HepG2 (cell line): Measurements from ENCODE around the gene TMEM117. TPM values are rescaled to one million over a fixed set of nuclear protein-coding genes. Genes with fewer than 3 reads are reported as not detected.

Source experiments
- ATAC-seq: fragments of 200-7000 bp; cut with Tn5 transposase; 3 replicates; pipeline ENCODE4 v1.9.1; 2020; ENCODE audit warnings: mild to moderate bottlenecking, moderate library complexity
- BruUV-seq: library from RNA; stranded (reverse); fragments of 400-500 nt; replicated peaks from 2 replicates; lab custom pipeline; 2021; lab: Mats Ljungman, UMichigan
- CTCF ChIA-PET: fragments of 300-600 bp; formaldehyde crosslinking; extraction: SDS; loops from one replicate; lab custom pipeline; 2021; ENCODE audit warnings: low total read pairs, inconsistent platforms, low intra/inter-chr PET ratio; lab: Yijun Ruan, JAX
- POLR2A ChIA-PET: fragments of 350-600 bp; sonication (Branson Sonifier 250); formaldehyde crosslinking; loops from one replicate; lab custom pipeline; 2020; ENCODE audit warnings: antibody characterized with exemption, inconsistent platforms; lab: Yijun Ruan, JAX
- DNase-seq: peaks from one replicate; pipeline ENCODE4 v3.0.0-alpha.2; 2015; ENCODE audit warnings: low spot score
- FAIRE-seq: peaks from 3 replicates; lab custom pipeline; 2011; peaks lifted over from hg19 to GRCh38; lab: Jason Lieb, UNC
- H2AFZ ChIP-seq: one replicate; pipeline ENCODE4 v1.6.1; 2011; ENCODE audit warnings: low read length, inconsistent platforms
- H3K27ac ChIP-seq: fragments of 300-600 bp; 3 replicates; pipeline ENCODE4 v1.8.0; 2011; ENCODE audit warnings: mixed run types, mild to moderate bottlenecking, mixed read lengths, low read length, inconsistent platforms; ENCODE audit not compliant: insufficient read depth; ENCODE audit errors: extremely low read length
- H3K27me3 ChIP-seq, 2 experiments: fragments of 200-600 bp in 1 of 2; 2 replicates in 1 of 2; 3 replicates in 1 of 2; pipeline versions ENCODE4 v1.6.0 to v1.8.0; 2011; ENCODE audit warnings: low read length in 2 of 2, mild to moderate bottlenecking in 2 of 2, moderate library complexity in 2 of 2, inconsistent platforms in 1 of 2; ENCODE audit not compliant: insufficient read depth in 2 of 2, control insufficient read depth in 1 of 2
- H3K36me3 ChIP-seq, 2 experiments: fragments of 200-600 bp in 1 of 2; replicated peaks in 1 of 2; 2 replicates in 1 of 2; 3 replicates in 1 of 2; pipeline versions ENCODE4 v1.5.1 to v1.8.0; 2011; ENCODE audit warnings: low read length in 2 of 2, inconsistent platforms in 1 of 2; ENCODE audit not compliant: insufficient read depth in 2 of 2, control insufficient read depth in 1 of 2
- H3K4me1 ChIP-seq: 2 replicates; pipeline ENCODE4 v1.5.1; 2012; ENCODE audit warnings: low read length, inconsistent platforms; ENCODE audit not compliant: insufficient read depth
- H3K4me2 ChIP-seq: 2 replicates; pipeline ENCODE4 v1.6.0; 2011; ENCODE audit warnings: low read depth, low read length, inconsistent platforms
- H3K4me3 ChIP-seq, 3 experiments: fragments of 200-600 bp in 1 of 3; sonication (generic), shearing (Covaris generic) in 1 of 3; replicated peaks in 1 of 3; 2 replicates each; pipeline ENCODE4 v1.5.1; 2011 to 2016; ENCODE audit warnings: low read length in 3 of 3, inconsistent platforms in 2 of 3, low read depth in 2 of 3, mild to moderate bottlenecking in 2 of 3, control low read depth in 1 of 3, mixed read lengths in 1 of 3; ENCODE audit not compliant: insufficient read depth in 1 of 3
- H3K79me2 ChIP-seq: one replicate; pipeline ENCODE4 v1.6.1; 2011; ENCODE audit warnings: low read length, inconsistent platforms; ENCODE audit not compliant: insufficient read depth
- H3K9ac ChIP-seq: 2 replicates; pipeline ENCODE4 v1.6.0; 2011; ENCODE audit warnings: mild to moderate bottlenecking, low read depth, low read length, inconsistent platforms; ENCODE audit not compliant: insufficient read depth
- H3K9me3 ChIP-seq: 2 replicates; pipeline ENCODE4 v1.5.1; 2012; ENCODE audit warnings: mild to moderate bottlenecking, low read length
- H4K20me1 ChIP-seq: 2 replicates; pipeline ENCODE4 v1.6.0; 2011; ENCODE audit warnings: inconsistent platforms, mild to moderate bottlenecking, low read length, moderate library complexity; ENCODE audit not compliant: insufficient read depth
- ASH2L ChIP-seq: fragments of 300-600, 200-600 bp; sonication (generic); IDR thresholded peaks from 2 replicates; pipeline ENCODE4 v1.7.0; 2017; ENCODE audit warnings: low read depth, mild to moderate bottlenecking, moderate library complexity, mixed read lengths, low read length; ENCODE audit not compliant: insufficient read length
- CREM ChIP-seq, 2 experiments: sonication (generic) in 1 of 2; formaldehyde crosslinking in 1 of 2; IDR thresholded peaks; 2 replicates each; pipeline versions ENCODE4 v1.4.0 to v1.6.1; 2016 to 2020; ENCODE audit warnings: antibody characterized with exemption in 1 of 2, mild to moderate bottlenecking in 1 of 2, missing genetic modification reagents in 1 of 2
- FOXA3 ChIP-seq: IDR thresholded peaks from 2 replicates; pipeline ENCODE4 v1.6.1; 2016; ENCODE audit warnings: missing genetic modification reagents, missing compliant biosample characterization
- ISX ChIP-seq: sonication (generic); formaldehyde crosslinking; conservative IDR thresholded peaks from 2 replicates; pipeline ENCODE4 v1.5.0; 2020; ENCODE audit warnings: missing genetic modification reagents
- KAT8 ChIP-seq: IDR thresholded peaks from 2 replicates; pipeline ENCODE4 v1.6.1; 2016; ENCODE audit warnings: missing genetic modification reagents, missing compliant biosample characterization
- MAF1 ChIP-seq: sonication (generic); formaldehyde crosslinking; IDR thresholded peaks from 2 replicates; pipeline ENCODE4 v1.5.0; 2020; ENCODE audit warnings: missing genetic modification reagents, borderline replicate concordance
- MZF1 ChIP-seq: sonication (generic); formaldehyde crosslinking; IDR thresholded peaks from 2 replicates; pipeline ENCODE4 v1.8.1; 2023; ENCODE audit warnings: mild to moderate bottlenecking, missing genetic modification reagents, borderline replicate concordance
- TSC22D2 ChIP-seq: sonication (generic); formaldehyde crosslinking; IDR thresholded peaks from 2 replicates; pipeline ENCODE4 v1.5.1; 2020; ENCODE audit warnings: missing genetic modification reagents, mild to moderate bottlenecking, borderline replicate concordance
- YEATS4 ChIP-seq: sonication (generic); formaldehyde crosslinking; IDR thresholded peaks from 2 replicates; pipeline ENCODE4 v1.4.0; 2020; ENCODE audit warnings: missing genetic modification reagents, borderline replicate concordance
- ZFP36L1 ChIP-seq: sonication (generic); formaldehyde crosslinking; IDR thresholded peaks from 2 replicates; pipeline ENCODE4 v1.8.0; 2022; ENCODE audit warnings: mild to moderate bottlenecking, missing genetic modification reagents, moderate library complexity
- ZIK1 ChIP-seq: sonication (generic); formaldehyde crosslinking; IDR thresholded peaks from 2 replicates; pipeline ENCODE4 v1.5.0; 2020; ENCODE audit warnings: mild to moderate bottlenecking, low read depth, missing genetic modification reagents, borderline replicate concordance
- ZNF557 ChIP-seq: sonication (generic); formaldehyde crosslinking; IDR thresholded peaks from 2 replicates; pipeline ENCODE4 v1.4.0; 2020; ENCODE audit warnings: missing genetic modification reagents
- ZNF619 ChIP-seq: sonication (generic); formaldehyde crosslinking; IDR thresholded peaks from 2 replicates; pipeline ENCODE4 v1.4.0; 2020; ENCODE audit warnings: mild to moderate bottlenecking, missing genetic modification reagents
- ZSCAN20 ChIP-seq: sonication (generic); formaldehyde crosslinking; IDR thresholded peaks from 2 replicates; pipeline ENCODE4 v1.4.0; 2020; ENCODE audit warnings: missing genetic modification reagents, mild to moderate bottlenecking, borderline replicate concordance
- WGBS: methylation state at CpG from one replicate; pipeline ENCODE4 v1.1.6; 2017; ENCODE audit warnings: low lambda C conversion rate; 5-methylcytosine and 5-hydroxymethylcytosine counted together
- in situ Hi-C: cut with HindIII; loops from 2 replicates; pipeline ENCODE4 v1.10.0; 2017; ENCODE audit warnings: low pct_unique_long_range_greater_than_20kb; ENCODE audit not compliant: extremely low pct_ligation_motif_present
- intact Hi-C: fragments of 100-400 bp; cut with micrococcal nuclease; formaldehyde crosslinking; loops from one replicate; pipeline ENCODE4 v1.10.0; 2022; ENCODE audit not compliant: unreplicated experiment
- polyA plus RNA-seq, 8 experiments: library from polyadenylated mRNA; depleted of rRNA in 3 of 8; stranded (reverse) in 7 of 8; unstranded in 1 of 8; fragments of >200 nt; fragmentation: Illumina TruSeq in 4 of 8; extraction: Trizol in 4 of 8; gene quantifications; 2 replicates each; pipeline versions ENCODE4 v1.2.1 to v1.2.3, GENCODE V29; 2011 to 2016; ENCODE audit warnings: low read depth in 4 of 8, missing spikeins in 1 of 8, mixed read lengths in 1 of 8; ENCODE audit not compliant: insufficient read depth in 1 of 8
- total RNA-seq, 5 experiments: library from RNA; depleted of rRNA; stranded (reverse); fragments of >200 nt; fragmentation: Illumina TruSeq; extraction: Trizol; gene quantifications; 2 replicates each; pipeline ENCODE4 v1.2.3, GENCODE V29; 2016; ENCODE audit warnings: low read depth in 1 of 5
- TF ChIP-seq, protein P1 (sequence below): sonication (generic); formaldehyde crosslinking; IDR thresholded peaks from 2 replicates; pipeline ENCODE4 v1.5.0; 2020; ENCODE audit warnings: missing genetic modification reagents
- TF ChIP-seq, protein P2 (sequence below): sonication (generic); formaldehyde crosslinking; conservative IDR thresholded peaks from 2 replicates; pipeline ENCODE4 v1.8.1; 2023; ENCODE audit warnings: missing genetic modification reagents
- TF ChIP-seq, protein P3 (sequence below): sonication (generic); formaldehyde crosslinking; IDR thresholded peaks from 2 replicates; pipeline ENCODE4 v1.4.0; 2020; ENCODE audit warnings: mild to moderate bottlenecking, low read depth, missing genetic modification reagents

TMEM117 gene
- total and polyA plus RNA-seq, 2 of the 13 experiments (the other 11 are each of a cell fraction or from before 2014, with no cell fraction given) = 2.8 to 8.5 TPM

DNA sequence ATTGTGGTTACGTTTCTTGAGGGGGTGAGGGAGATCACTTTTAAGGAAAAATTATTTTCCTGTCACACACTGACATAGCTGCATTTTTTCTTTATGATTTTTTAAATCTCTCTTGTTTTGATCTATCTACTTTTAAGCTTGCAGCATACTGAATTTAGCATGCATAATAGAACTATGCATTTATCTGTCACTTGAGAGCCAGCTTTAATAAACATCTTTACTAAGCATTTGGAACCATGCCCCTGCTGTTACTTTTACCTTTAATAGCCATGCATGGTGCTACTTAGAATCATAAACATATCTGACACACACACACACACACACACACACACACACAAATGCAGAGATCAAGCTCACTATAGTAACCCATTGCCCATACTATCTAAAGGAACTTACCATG lies 554.0 kb downstream of the TMEM117 start (continued):
- TF ChIP-seq MAF1 (CRISPR knock-in tag) (no peak), ZSCAN20 (CRISPR knock-in tag) (no peak), CREM (IDR thresholded peaks at IDR 0.05) (no peak), CREM (CRISPR knock-in tag; IDR thresholded peaks at IDR 0.05) (no peak), KAT8 (CRISPR knock-in tag) (no peak), ZFP36L1 (CRISPR knock-in tag) (no peak)

DNA sequence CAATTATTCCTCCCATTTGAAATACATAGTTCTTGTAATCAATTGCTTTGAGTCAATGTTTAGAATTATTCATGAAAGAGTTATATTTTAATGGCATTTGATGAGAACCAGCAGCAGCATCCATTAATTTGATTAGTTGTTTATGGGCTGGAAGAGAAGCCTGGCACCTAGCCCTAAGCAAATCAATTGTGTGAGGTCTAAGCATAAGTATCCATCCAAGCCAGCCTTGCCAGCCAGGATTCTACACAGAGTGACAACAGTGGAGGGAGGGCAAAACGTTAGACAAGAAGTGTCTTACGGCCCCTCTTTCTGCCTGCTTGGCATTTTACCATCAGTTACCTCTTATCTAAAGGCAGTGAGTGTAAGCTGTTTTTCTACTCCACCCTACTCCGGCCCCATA lies 561.8 kb downstream of the TMEM117 start:
- in situ Hi-C loops = no loop called here
- Histone ChIP-seq H3K4me2 (no peak overlapping the region), H3K27me3 (0 out of 5 replicates have a peak, but pooled peaks cover 0 to 2% of the 10 kb centered on the region in 2 experiments), H3K4me3 (no peak overlapping the region), H3K36me3 (no peaks in the 10 kb centered on the region), H3K27ac (no peak overlapping the region), H4K20me1 (no peaks in the 10 kb centered on the region), H2AFZ (no peak overlapping the region), H3K9ac (no peak overlapping the region), H3K4me1 (no peaks in the 10 kb centered on the region), H3K9me3 (no peaks in the 10 kb centered on the region), H3K79me2 (no peaks in the 10 kb centered on the region)
- no peak for FAIRE-seq
- no peak for DNase-seq
- POLR2A ChIA-PET = no interaction called here
- no peak for TF ChIP-seq ZIK1 (CRISPR knock-in tag)
- TF ChIP-seq, protein P1, sequence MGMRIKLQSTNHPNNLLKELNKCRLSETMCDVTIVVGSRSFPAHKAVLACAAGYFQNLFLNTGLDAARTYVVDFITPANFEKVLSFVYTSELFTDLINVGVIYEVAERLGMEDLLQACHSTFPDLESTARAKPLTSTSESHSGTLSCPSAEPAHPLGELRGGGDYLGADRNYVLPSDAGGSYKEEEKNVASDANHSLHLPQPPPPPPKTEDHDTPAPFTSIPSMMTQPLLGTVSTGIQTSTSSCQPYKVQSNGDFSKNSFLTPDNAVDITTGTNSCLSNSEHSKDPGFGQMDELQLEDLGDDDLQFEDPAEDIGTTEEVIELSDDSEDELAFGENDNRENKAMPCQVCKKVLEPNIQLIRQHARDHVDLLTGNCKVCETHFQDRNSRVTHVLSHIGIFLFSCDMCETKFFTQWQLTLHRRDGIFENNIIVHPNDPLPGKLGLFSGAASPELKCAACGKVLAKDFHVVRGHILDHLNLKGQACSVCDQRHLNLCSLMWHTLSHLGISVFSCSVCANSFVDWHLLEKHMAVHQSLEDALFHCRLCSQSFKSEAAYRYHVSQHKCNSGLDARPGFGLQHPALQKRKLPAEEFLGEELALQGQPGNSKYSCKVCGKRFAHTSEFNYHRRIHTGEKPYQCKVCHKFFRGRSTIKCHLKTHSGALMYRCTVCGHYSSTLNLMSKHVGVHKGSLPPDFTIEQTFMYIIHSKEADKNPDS = no peak
- TF ChIP-seq TSC22D2 (CRISPR knock-in tag) = no peak
- TF ChIP-seq MZF1 (CRISPR knock-in tag) = no peak
- no peak for TF ChIP-seq ASH2L
- no peak for TF ChIP-seq ZNF557 (CRISPR knock-in tag)
- no peak for TF ChIP-seq ZNF619 (CRISPR knock-in tag)
- no peak for TF ChIP-seq ISX
- TF ChIP-seq, protein P2, sequence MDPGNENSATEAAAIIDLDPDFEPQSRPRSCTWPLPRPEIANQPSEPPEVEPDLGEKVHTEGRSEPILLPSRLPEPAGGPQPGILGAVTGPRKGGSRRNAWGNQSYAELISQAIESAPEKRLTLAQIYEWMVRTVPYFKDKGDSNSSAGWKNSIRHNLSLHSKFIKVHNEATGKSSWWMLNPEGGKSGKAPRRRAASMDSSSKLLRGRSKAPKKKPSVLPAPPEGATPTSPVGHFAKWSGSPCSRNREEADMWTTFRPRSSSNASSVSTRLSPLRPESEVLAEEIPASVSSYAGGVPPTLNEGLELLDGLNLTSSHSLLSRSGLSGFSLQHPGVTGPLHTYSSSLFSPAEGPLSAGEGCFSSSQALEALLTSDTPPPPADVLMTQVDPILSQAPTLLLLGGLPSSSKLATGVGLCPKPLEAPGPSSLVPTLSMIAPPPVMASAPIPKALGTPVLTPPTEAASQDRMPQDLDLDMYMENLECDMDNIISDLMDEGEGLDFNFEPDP (CRISPR knock-in tag) = no peak
- TF ChIP-seq, protein P3, sequence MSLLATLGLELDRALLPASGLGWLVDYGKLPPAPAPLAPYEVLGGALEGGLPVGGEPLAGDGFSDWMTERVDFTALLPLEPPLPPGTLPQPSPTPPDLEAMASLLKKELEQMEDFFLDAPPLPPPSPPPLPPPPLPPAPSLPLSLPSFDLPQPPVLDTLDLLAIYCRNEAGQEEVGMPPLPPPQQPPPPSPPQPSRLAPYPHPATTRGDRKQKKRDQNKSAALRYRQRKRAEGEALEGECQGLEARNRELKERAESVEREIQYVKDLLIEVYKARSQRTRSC (CRISPR knock-in tag) = no peak
- TF ChIP-seq FOXA3 (CRISPR knock-in tag) = no peak
- TF ChIP-seq YEATS4 (CRISPR knock-in tag) = no peak
- 64% methylated on average over 3 of the region's 3 CpGs for WGBS
- ATAC-seq = no peak
- intact Hi-C loops = no loop called here
- CTCF ChIA-PET = no interaction called here
- no TSS peak for BruUV-seq
